GM23338 (cell line): ENCODE data around the gene LMF1.

Experiments used
- CREB1 ChIP-seq: fragments of 250-450 bp; sonication (Bioruptor Pico); IDR thresholded peaks from 2 replicates; pipeline ENCODE4 v1.5.0; 2020; ENCODE audit warnings: low read depth, mild to moderate bottlenecking, moderate library complexity
- EZH2 ChIP-seq: fragments of 200-600 bp; sonication (generic); IDR thresholded peaks from one replicate; pipeline ENCODE4 v1.8.0; 2017; ENCODE audit warnings: antibody characterized with exemption, mild to moderate bottlenecking, low read depth; ENCODE audit not compliant: unreplicated experiment
- EZH2phosphoT487 ChIP-seq: fragments of 200-600 bp; sonication (generic); IDR thresholded peaks from one replicate; pipeline ENCODE4 v1.8.1; 2018; ENCODE audit warnings: antibody characterized with exemption; ENCODE audit not compliant: unreplicated experiment
- POLR2AphosphoS5 ChIP-seq: IDR thresholded peaks from 2 replicates; pipeline ENCODE4 v1.6.1; 2016; ENCODE audit warnings: antibody characterized with exemption, low read depth
- REST ChIP-seq: IDR thresholded peaks from one replicate; pipeline ENCODE4 v1.6.1; 2018; ENCODE audit warnings: antibody characterized with exemption; ENCODE audit not compliant: unreplicated experiment
- TF ChIP-seq, protein P1 (sequence below), 2 experiments: fragments of 200-600 bp in 1 of 2; sonication (generic) in 1 of 2; conservative IDR thresholded peaks; 2 replicates each; pipeline versions ENCODE4 v1.5.1 to v1.6.1; 2016 to 2017; ENCODE audit warnings: antibody characterized with exemption in 2 of 2, low read depth in 2 of 2, mild to moderate bottlenecking in 2 of 2, moderate library complexity in 1 of 2
- TF ChIP-seq, protein P2 (sequence below): fragments of 250-450 bp; sonication (Bioruptor Pico); IDR thresholded peaks from 2 replicates; pipeline ENCODE4 v1.5.0; 2020; ENCODE audit warnings: mild to moderate bottlenecking, moderate library complexity

DNA sequence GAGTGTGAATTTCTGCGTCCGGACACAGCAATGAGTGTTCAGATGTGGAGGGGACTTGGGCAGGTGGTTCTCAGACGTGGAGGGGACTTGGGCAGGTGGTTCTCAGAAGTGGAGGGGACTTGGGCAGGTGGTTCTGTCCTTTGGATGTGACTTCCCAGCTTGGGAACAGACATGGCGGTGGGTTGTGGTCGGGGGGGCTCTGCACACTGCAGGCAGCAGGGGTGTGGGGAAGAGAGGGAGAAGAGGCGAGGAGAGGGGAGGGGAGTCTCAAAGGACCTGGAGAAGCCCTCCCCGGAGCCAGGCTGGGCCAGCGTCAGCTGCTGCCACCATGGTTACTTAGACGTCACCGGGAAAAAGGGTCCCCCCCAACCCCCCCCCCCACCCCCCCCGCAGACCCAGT is 20.6 kb upstream of the LMF1 start:
- TF ChIP-seq, protein P1, sequence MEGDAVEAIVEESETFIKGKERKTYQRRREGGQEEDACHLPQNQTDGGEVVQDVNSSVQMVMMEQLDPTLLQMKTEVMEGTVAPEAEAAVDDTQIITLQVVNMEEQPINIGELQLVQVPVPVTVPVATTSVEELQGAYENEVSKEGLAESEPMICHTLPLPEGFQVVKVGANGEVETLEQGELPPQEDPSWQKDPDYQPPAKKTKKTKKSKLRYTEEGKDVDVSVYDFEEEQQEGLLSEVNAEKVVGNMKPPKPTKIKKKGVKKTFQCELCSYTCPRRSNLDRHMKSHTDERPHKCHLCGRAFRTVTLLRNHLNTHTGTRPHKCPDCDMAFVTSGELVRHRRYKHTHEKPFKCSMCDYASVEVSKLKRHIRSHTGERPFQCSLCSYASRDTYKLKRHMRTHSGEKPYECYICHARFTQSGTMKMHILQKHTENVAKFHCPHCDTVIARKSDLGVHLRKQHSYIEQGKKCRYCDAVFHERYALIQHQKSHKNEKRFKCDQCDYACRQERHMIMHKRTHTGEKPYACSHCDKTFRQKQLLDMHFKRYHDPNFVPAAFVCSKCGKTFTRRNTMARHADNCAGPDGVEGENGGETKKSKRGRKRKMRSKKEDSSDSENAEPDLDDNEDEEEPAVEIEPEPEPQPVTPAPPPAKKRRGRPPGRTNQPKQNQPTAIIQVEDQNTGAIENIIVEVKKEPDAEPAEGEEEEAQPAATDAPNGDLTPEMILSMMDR (conservative IDR thresholded peaks at IDR 0.05; ENCODE audit: low read depth in 2 of 2), result no peak
- TF ChIP-seq EZH2 (no peak), EZH2phosphoT487 (no peak), REST (no peak), CREB1 (no peak), POLR2AphosphoS5 (no peak)
- TF ChIP-seq, protein P2, sequence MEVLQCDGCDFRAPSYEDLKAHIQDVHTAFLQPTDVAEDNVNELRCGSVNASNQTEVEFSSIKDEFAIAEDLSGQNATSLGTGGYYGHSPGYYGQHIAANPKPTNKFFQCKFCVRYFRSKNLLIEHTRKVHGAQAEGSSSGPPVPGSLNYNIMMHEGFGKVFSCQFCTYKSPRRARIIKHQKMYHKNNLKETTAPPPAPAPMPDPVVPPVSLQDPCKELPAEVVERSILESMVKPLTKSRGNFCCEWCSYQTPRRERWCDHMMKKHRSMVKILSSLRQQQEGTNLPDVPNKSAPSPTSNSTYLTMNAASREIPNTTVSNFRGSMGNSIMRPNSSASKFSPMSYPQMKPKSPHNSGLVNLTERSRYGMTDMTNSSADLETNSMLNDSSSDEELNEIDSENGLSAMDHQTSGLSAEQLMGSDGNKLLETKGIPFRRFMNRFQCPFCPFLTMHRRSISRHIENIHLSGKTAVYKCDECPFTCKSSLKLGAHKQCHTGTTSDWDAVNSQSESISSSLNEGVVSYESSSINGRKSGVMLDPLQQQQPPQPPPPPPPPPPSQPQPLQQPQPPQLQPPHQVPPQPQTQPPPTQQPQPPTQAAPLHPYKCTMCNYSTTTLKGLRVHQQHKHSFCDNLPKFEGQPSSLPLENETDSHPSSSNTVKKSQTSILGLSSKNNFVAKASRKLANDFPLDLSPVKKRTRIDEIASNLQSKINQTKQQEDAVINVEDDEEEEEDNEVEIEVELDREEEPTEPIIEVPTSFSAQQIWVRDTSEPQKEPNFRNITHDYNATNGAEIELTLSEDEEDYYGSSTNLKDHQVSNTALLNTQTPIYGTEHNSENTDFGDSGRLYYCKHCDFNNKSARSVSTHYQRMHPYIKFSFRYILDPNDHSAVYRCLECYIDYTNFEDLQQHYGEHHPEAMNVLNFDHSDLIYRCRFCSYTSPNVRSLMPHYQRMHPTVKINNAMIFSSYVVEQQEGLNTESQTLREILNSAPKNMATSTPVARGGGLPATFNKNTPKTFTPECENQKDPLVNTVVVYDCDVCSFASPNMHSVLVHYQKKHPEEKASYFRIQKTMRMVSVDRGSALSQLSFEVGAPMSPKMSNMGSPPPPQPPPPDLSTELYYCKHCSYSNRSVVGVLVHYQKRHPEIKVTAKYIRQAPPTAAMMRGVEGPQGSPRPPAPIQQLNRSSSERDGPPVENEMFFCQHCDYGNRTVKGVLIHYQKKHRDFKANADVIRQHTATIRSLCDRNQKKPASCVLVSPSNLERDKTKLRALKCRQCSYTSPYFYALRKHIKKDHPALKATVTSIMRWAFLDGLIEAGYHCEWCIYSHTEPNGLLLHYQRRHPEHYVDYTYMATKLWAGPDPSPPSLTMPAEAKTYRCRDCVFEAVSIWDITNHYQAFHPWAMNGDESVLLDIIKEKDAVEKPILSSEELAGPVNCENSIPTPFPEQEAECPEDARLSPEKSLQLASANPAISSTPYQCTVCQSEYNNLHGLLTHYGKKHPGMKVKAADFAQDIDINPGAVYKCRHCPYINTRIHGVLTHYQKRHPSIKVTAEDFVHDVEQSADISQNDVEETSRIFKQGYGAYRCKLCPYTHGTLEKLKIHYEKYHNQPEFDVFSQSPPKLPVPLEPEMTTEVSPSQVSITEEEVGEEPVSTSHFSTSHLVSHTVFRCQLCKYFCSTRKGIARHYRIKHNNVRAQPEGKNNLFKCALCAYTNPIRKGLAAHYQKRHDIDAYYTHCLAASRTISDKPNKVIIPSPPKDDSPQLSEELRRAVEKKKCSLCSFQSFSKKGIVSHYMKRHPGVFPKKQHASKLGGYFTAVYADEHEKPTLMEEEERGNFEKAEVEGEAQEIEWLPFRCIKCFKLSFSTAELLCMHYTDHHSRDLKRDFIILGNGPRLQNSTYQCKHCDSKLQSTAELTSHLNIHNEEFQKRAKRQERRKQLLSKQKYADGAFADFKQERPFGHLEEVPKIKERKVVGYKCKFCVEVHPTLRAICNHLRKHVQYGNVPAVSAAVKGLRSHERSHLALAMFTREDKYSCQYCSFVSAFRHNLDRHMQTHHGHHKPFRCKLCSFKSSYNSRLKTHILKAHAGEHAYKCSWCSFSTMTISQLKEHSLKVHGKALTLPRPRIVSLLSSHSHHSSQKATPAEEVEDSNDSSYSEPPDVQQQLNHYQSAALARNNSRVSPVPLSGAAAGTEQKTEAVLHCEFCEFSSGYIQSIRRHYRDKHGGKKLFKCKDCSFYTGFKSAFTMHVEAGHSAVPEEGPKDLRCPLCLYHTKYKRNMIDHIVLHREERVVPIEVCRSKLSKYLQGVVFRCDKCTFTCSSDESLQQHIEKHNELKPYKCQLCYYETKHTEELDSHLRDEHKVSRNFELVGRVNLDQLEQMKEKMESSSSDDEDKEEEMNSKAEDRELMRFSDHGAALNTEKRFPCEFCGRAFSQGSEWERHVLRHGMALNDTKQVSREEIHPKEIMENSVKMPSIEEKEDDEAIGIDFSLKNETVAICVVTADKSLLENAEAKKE (CRISPR knock-in tag), result no peak
